Tongue (tissue), 3 donors: Measurements from ENCODE around the gene DENND1B. TPM values are rescaled to one million over a fixed set of nuclear protein-coding genes. Genes with fewer than 3 reads are reported as not detected.
A peak's percentile ranks its signal among the peaks of the same experiment; 100 is the strongest.

Experiments used
- DNase-seq: peaks from one replicate; pipeline ENCODE4 v3.0.0-alpha.2; 2015
- small RNA-seq: library from RNA; depleted of rRNA; stranded (forward); fragments of <200 nt; gene quantifications from one replicate; pipeline ENCODE3, GENCODE V24; 2014; ENCODE audit warnings: low replicate concordance
- total RNA-seq: library from RNA; depleted of rRNA; stranded (reverse); fragments of >200 nt; gene quantifications from one replicate; pipeline ENCODE4 v1.2.3, GENCODE V29; 2014

The DENND1B gene
- total RNA-seq, 1 donor from 2014 or later = 26.4 TPM

GRCh38 chr1:197466813-197467212, 308.5 kb downstream of the DENND1B start:
- no peak for DNase-seq

GRCh38 chr1:197465528-197466327, 309.6 kb downstream of the DENND1B start:
- DNase-seq = no peak

GRCh38 chr1:197464044-197464443, 311.2 kb downstream of the DENND1B start:
- peak; percentile 85 for DNase-seq

GRCh38 chr1:197463142-197463541, 312.1 kb downstream of the DENND1B start:
- DNase-seq = no peak

GRCh38 chr1:197462539-197462938, 312.7 kb downstream of the DENND1B start:
- DNase-seq = no peak

Small RNA genes within 50 kb of the gene (small RNA-seq; reads per million reads assigned to genes)
- not detected for gene RF00019

Other genes starting within 250 kb of the DENND1B start
- gene C1orf53, start 127.2 kb upstream of the DENND1B start, total RNA-seq = not detected
- gene LHX9, start 141.9 kb upstream of the DENND1B start, total RNA-seq = not detected